Measurements from ENCODE around the gene ERCC4. TPM values are rescaled to one million over a fixed set of nuclear protein-coding genes. Genes with fewer than 3 reads are reported as not detected.
"Not testable (repeated sequence)": the region's sequence is repeated elsewhere in the genome, so short reads cannot be mapped to it uniquely, and the experiment has no call there.

The ERCC4 gene
- polyA plus RNA-seq, 3 donors = 1.8 to 11.8 (median 5.9) TPM

DNA sequence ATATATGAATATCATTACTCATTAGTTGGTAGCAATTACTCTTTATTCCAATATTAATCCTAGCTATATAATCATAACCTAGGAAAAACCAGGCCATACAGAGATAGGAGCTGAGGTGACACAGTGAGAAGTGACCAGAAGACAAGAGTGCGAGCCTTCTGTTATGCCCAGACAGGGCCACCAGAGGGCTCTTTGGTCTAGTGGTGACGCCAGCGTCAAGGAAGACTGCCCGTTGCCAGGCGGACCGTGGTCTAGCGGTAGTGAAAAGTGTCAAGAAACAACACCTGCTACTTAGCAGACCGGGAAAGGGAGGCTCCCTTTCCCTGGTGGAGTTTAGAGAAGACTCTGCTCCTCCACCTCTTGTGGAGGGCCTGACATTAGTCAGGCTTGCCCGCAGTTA, 15.1 kb upstream of the ERCC4 start:
- peak in 1 of 3 donors; percentile 18 for DNase-seq
- H3K79me2 ChIP-seq (ENCODE audit: insufficient read depth, low read length); H3K9ac ChIP-seq (ENCODE audit: insufficient read depth, low read length, poor library complexity, severe bottlenecking); H2AFZ ChIP-seq (ENCODE audit: insufficient read depth, low read depth, low read length, poor library complexity, severe bottlenecking); H3K36me3 ChIP-seq (replicated peaks in 1 of 2; ENCODE audit: control insufficient read depth in 1 of 2, insufficient read depth in 2 of 2, low read length in 2 of 2); H3K4me1 Mint-ChIP-seq; H4K20me1 ChIP-seq (ENCODE audit: insufficient read depth, low read length); H3K4me2 ChIP-seq (replicated peaks; ENCODE audit: extremely low read depth, low read length, poor library complexity, severe bottlenecking); intact Hi-C loops (cut with micrococcal nuclease); H3K27ac ChIP-seq (ENCODE audit: low read depth in 1 of 2, low read length in 2 of 2); H3K9me3 ChIP-seq (replicated peaks in 1 of 2; ENCODE audit: control insufficient read depth in 1 of 2, insufficient read depth in 1 of 2, low read length in 2 of 2); H3K27me3 ChIP-seq (ENCODE audit: control insufficient read depth in 2 of 2, insufficient read depth in 2 of 2, low read length in 2 of 2); H3K4me3 ChIP-seq (replicated peaks in 1 of 3; ENCODE audit: low read depth in 2 of 3, low read length in 3 of 3); H3K4me3 Mint-ChIP-seq; H3K36me3 Mint-ChIP-seq; H3K4me1 ChIP-seq (ENCODE audit: control insufficient read depth in 1 of 2, insufficient read depth in 2 of 2, low read length in 2 of 2); H3K27ac Mint-ChIP-seq: not testable (repeated sequence)
- 43% methylated on average over 3 of the region's 9 CpGs for WGBS (ENCODE audit: insufficient coverage)
- Mint-ChIP-seq H3K9me3 (peaks cover 0 to 11% (median 5%) of the 10 kb centered on the region in 7 donors), H3K27me3 (ENCODE audit: low read depth in 3 of 3) (peaks cover 8 to 11% (median 9%) of the 10 kb centered on the region in 3 donors)
- TF ChIP-seq, protein P1, sequence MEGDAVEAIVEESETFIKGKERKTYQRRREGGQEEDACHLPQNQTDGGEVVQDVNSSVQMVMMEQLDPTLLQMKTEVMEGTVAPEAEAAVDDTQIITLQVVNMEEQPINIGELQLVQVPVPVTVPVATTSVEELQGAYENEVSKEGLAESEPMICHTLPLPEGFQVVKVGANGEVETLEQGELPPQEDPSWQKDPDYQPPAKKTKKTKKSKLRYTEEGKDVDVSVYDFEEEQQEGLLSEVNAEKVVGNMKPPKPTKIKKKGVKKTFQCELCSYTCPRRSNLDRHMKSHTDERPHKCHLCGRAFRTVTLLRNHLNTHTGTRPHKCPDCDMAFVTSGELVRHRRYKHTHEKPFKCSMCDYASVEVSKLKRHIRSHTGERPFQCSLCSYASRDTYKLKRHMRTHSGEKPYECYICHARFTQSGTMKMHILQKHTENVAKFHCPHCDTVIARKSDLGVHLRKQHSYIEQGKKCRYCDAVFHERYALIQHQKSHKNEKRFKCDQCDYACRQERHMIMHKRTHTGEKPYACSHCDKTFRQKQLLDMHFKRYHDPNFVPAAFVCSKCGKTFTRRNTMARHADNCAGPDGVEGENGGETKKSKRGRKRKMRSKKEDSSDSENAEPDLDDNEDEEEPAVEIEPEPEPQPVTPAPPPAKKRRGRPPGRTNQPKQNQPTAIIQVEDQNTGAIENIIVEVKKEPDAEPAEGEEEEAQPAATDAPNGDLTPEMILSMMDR (IDR thresholded peaks at IDR 0.05) = peak; percentile 40

DNA sequence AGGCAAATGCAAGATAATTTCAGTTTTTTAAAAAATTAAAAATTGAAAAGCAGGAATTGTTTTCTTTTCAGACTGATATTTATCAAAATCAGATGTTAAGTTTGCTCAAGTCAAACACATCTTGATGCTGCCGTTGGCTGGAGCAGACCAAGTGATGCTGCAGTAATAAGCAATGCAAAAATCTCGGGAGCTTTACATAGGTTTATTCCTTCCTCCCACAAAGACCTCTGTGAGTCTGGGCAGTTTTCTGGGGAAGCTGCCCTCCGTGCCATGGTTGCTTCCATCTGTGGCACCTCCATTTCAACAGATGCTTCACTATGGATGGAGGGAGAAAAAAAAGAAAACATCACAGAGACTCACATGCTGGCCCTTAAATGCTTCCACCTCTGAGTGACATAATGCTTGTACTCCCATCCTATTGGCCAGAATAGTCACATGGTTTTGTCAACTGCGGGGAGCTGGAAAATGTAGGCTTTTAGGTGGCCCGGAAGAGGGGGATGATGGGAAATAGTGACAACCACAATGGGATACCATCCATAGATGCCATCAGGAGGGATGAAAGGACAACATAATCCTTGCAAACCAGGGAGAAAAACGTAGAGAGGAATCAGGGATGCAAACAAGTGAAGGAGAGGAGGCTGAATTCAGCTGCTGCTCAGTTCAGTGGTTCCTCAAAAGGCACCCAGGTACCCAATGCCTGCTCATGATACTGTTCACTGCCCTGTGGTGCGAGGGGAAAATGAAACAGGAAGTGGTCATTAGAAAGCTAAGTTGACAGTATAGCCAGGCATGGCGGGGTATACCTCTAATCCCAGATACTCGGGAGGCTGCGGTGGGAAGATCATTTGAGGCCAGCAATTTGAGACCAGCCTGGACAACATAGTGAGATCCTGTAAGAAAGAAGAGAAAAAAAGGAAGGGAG, 13.5 kb upstream of the ERCC4 start:
- H3K4me3 ChIP-seq (replicated peaks in 1 of 3; ENCODE audit: low read depth in 2 of 3, low read length in 3 of 3) = no peak overlapping the region
- WGBS (ENCODE audit: insufficient coverage) = 73% methylated on average over 5 of the region's 10 CpGs
- no peaks in the 10 kb centered on the region for H3K36me3 Mint-ChIP-seq
- no peaks in the 10 kb centered on the region for H3K9me3 ChIP-seq (replicated peaks in 1 of 2; ENCODE audit: control insufficient read depth in 1 of 2, insufficient read depth in 1 of 2, low read length in 2 of 2)
- H3K27ac ChIP-seq (ENCODE audit: low read depth in 1 of 2, low read length in 2 of 2) = no peak overlapping the region
- peak overlapping the region in 1 of 2 donors; percentile 17 for H3K4me3 Mint-ChIP-seq
- peak overlapping the region; percentile 33 for H2AFZ ChIP-seq (ENCODE audit: insufficient read depth, low read depth, low read length, poor library complexity, severe bottlenecking)
- peaks cover 0 to 2% of the 10 kb centered on the region in 2 donors for H3K27me3 ChIP-seq (ENCODE audit: control insufficient read depth in 2 of 2, insufficient read depth in 2 of 2, low read length in 2 of 2)
- no peak overlapping the region for H3K9ac ChIP-seq (ENCODE audit: insufficient read depth, low read length, poor library complexity, severe bottlenecking)
- H3K36me3 ChIP-seq (replicated peaks in 1 of 2; ENCODE audit: control insufficient read depth in 1 of 2, insufficient read depth in 2 of 2, low read length in 2 of 2) = no peaks in the 10 kb centered on the region
- peak overlapping the region; percentile 50 for H3K4me2 ChIP-seq (replicated peaks; ENCODE audit: extremely low read depth, low read length, poor library complexity, severe bottlenecking)
- TF ChIP-seq, protein P1 (IDR thresholded peaks at IDR 0.05) = no peak
- DNase-seq = peak; percentile 10 to 35 (median 12)
- peaks cover 0 to 4% of the 10 kb centered on the region in 2 donors for H3K4me1 ChIP-seq (ENCODE audit: control insufficient read depth in 1 of 2, insufficient read depth in 2 of 2, low read length in 2 of 2)
- H3K79me2 ChIP-seq (ENCODE audit: insufficient read depth, low read length) = no peaks in the 10 kb centered on the region
- intact Hi-C loops (cut with micrococcal nuclease) = no loop called here
- peaks cover 8 to 13% (median 12%) of the 10 kb centered on the region in 3 donors for H3K27me3 Mint-ChIP-seq (ENCODE audit: low read depth in 3 of 3)
- H3K27ac Mint-ChIP-seq = no peak overlapping the region
- H3K4me1 Mint-ChIP-seq = peaks cover 6% of the 10 kb centered on the region
- H3K9me3 Mint-ChIP-seq = peaks cover 0 to 11% (median 4%) of the 10 kb centered on the region in 7 donors
- no peaks in the 10 kb centered on the region for H4K20me1 ChIP-seq (ENCODE audit: insufficient read depth, low read length)
